Ovary (tissue), 9 donors: ENCODE results near the gene SLC25A43. TPM values are rescaled to one million over a fixed set of nuclear protein-coding genes. Genes with fewer than 3 reads are reported as not detected.

Experiments
- DNase-seq, 5 donors: peaks; one replicate each; pipeline ENCODE4 v3.0.0-alpha.2; 2019 to 2020
- H3K27ac ChIP-seq, 2 donors: fragments of 200-600 bp; one replicate each; pipeline versions ENCODE4 v1.5.1 to v1.8.0; 2019 to 2022
- H3K27me3 ChIP-seq: fragments of 200-600 bp; one replicate; pipeline ENCODE4 v1.8.0; 2022
- H3K36me3 ChIP-seq: fragments of 200-600 bp; sonication (generic); one replicate; pipeline ENCODE4 v1.5.1; 2019
- H3K4me1 ChIP-seq: one replicate; pipeline ENCODE4 v1.8.1; 2013; ENCODE audit warnings: mild to moderate bottlenecking, moderate library complexity; ENCODE audit not compliant: insufficient read depth
- H3K4me3 ChIP-seq: fragments of 200-600 bp; sonication (generic); one replicate; pipeline ENCODE4 v1.5.1; 2017
- H3K9me3 ChIP-seq, 2 donors: fragments of 200-600 bp in 1 of 2; sonication (generic) in 1 of 2; one replicate each; pipeline versions ENCODE4 v1.5.1 to v1.8.1; 2013 to 2019; ENCODE audit warnings: mild to moderate bottlenecking in 1 of 2, moderate library complexity in 1 of 2
- CTCF ChIP-seq, 3 donors: fragments of 450-650 bp in 2 of 3; fragments of 200-600 bp in 1 of 3; IDR thresholded peaks; one replicate each; pipeline versions ENCODE4 v1.5.1 to v1.8.0; 2016 to 2022; ENCODE audit warnings: antibody characterized with exemption in 3 of 3, mild to moderate bottlenecking in 1 of 3
- EP300 ChIP-seq: sonication (generic); formaldehyde crosslinking; IDR thresholded peaks from one replicate; pipeline ENCODE4 v1.6.1; 2017; ENCODE audit warnings: antibody characterized with exemption
- POLR2A ChIP-seq: fragments of 450-650 bp; IDR thresholded peaks from one replicate; pipeline ENCODE4 v1.6.1; 2017; ENCODE audit warnings: antibody characterized with exemption, mild to moderate bottlenecking, moderate library complexity
- WGBS, 3 donors: extraction: QIAGEN DNeasy Blood & Tissue Kit in 1 of 3; methylation state at CpG; one replicate each; pipeline versions ENCODE4 v1.1.5 to v1.1.7; 2013 to 2017; 5-methylcytosine and 5-hydroxymethylcytosine counted together
- intact Hi-C, 4 donors: fragments of 100-400 bp; cut with DNase I; formaldehyde crosslinking; loops; one replicate each; pipeline versions ENCODE4 v1.11.0 to v1.15.1; 2022 to 2023
- polyA plus RNA-seq, 2 donors: library from polyadenylated mRNA; stranded (reverse); fragments of 200-250 nt in 1 of 2; fragments of 350-450 nt in 1 of 2; fragmentation: Illumina TruSeq in 1 of 2; extraction: RNeasy Lipid Tissue Mini Kit (QIAGEN cat#74804) in 1 of 2; gene quantifications; one replicate each; pipeline ENCODE4 v1.2.3, GENCODE V29; 2013 to 2014
- total RNA-seq, 7 donors: library from RNA; depleted of rRNA in 2 of 7; stranded (reverse); fragments of >200 nt in 2 of 7; fragmentation: NEBNext Ultra II Directional in 3 of 7; extraction: Animal tissue kit (Norgen Biotek cat#: 25700) in 3 of 7; gene quantifications; one replicate each; pipeline versions ENCODE4 v1.1.0 to v1.2.4, GENCODE V29; 2016 to 2023
- donor health status: DM: no; HTN: no; CAD: no; lungs with moderate emphysema.
- donor health status: DM: no; HTN: no; CAD: no.
- donor health status: Bipolar disorder and iron deficiency.
- donor health status: DM: yes; HTN: yes; CAD: no.
- donor health status: DM: no; HTN: no; CAD: no.
- donor health status: DM: yes; HTN: yes; CAD: no.

Gene SLC25A43
- total and polyA plus RNA-seq, 9 donors: 6.4 to 14.5 (median 8.2) TPM

- no peak for DNase-seq
- Histone ChIP-seq H3K4me1 (no peaks in the 10 kb centered on the region), H3K4me3 (no peak overlapping the region), H3K36me3 (no peaks in the 10 kb centered on the region), H3K27me3 (no peaks in the 10 kb centered on the region), H3K9me3 (no peaks in the 10 kb centered on the region), H3K27ac (no peak overlapping the region)
- TF ChIP-seq EP300: no peak
- TF ChIP-seq CTCF (IDR thresholded peaks at IDR 0.05): no peak
- no peak for TF ChIP-seq POLR2A
- WGBS, 3 donors: 79 to 82% (median 81%) methylated on average over 2 of the region's 2 CpGs
- intact Hi-C loops: no loop called here
Measured at GRCh38 chrX:119479845-119480244, 80.7 kb downstream of the SLC25A43 start.

- DNase-seq: no peak
- intact Hi-C loops: no loop called here
- no peak for TF ChIP-seq CTCF (IDR thresholded peaks at IDR 0.05)
- no peak for TF ChIP-seq POLR2A
- no peak for TF ChIP-seq EP300
- WGBS, 3 donors: 86 to 93% (median 92%) methylated on average over 4 of the region's 4 CpGs
- no peaks in the 10 kb centered on the region for H3K36me3 ChIP-seq
- no peaks in the 10 kb centered on the region for H3K9me3 ChIP-seq
- H3K27me3 ChIP-seq: no peaks in the 10 kb centered on the region
- H3K4me1 ChIP-seq: no peaks in the 10 kb centered on the region
- H3K27ac ChIP-seq: no peak overlapping the region
- no peak overlapping the region for H3K4me3 ChIP-seq
Measured at GRCh38 chrX:119481323-119481801, 82.2 kb downstream of the SLC25A43 start.

DNA sequence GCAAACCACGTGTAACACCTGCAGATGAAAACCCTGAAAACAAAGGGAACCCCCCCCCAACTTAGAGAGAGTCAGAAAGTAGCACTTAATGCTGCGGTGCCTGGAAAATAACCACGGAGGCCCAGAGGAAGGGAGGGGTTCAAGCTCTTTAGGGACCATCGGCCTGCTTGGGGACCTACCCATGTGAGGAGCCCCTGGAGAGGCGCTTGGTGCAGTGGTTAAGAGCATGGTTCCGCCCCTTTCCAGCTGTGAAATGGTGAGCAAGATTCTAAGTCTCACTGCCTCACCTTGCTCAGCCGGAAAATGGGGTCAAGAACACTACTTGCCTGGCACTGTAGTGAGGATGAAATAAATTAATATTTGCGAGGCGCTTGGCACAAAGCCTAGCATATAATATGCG, 82.9 kb downstream of the SLC25A43 start:
- TF ChIP-seq CTCF (IDR thresholded peaks at IDR 0.05) (no peak), POLR2A (no peak), EP300 (no peak)
- intact Hi-C loops: no loop called here
- Histone ChIP-seq H3K27me3 (no peaks in the 10 kb centered on the region), H3K36me3 (no peaks in the 10 kb centered on the region), H3K9me3 (no peaks in the 10 kb centered on the region), H3K4me3 (no peak overlapping the region), H3K27ac (no peak overlapping the region), H3K4me1 (no peaks in the 10 kb centered on the region)
- no peak for DNase-seq
- WGBS, 3 donors: 54 to 61% (median 61%) methylated on average over 10 of the region's 10 CpGs

- no peaks in the 10 kb centered on the region for H3K4me1 ChIP-seq
- H3K27ac ChIP-seq: no peak overlapping the region
- H3K36me3 ChIP-seq: no peaks in the 10 kb centered on the region
- TF ChIP-seq EP300 (no peak), CTCF (IDR thresholded peaks at IDR 0.05) (peak; percentile 22 to 35 (median 25)), POLR2A (no peak)
- 31 to 39% (median 39%) methylated on average over 48 of the region's 48 CpGs for WGBS, 3 donors
- H3K9me3 ChIP-seq: no peaks in the 10 kb centered on the region
- no peaks in the 10 kb centered on the region for H3K27me3 ChIP-seq
- DNase-seq: peak; percentile 26 to 64 (median 43)
- intact Hi-C loops: no loop called here
- H3K4me3 ChIP-seq: peak overlapping the region; percentile 28
Measured at GRCh38 chrX:119482481-119483480, 83.6 kb downstream of the SLC25A43 start.
